Measurements from ENCODE around the gene PLTP. TPM values are rescaled to one million over a fixed set of nuclear protein-coding genes. Genes with fewer than 3 reads are reported as not detected.

PLTP gene
- total and polyA plus RNA-seq, 2 experiments from 2014 or later, result 108 to 160 TPM

GRCh38 chr20:45888681-45889080 is 23.3 kb downstream of the PLTP start (continued):
- no peak for TF ChIP-seq REST (IDR thresholded peaks at IDR 0.05; ENCODE audit: unreplicated experiment)

GRCh38 chr20:45887346-45887715 is 24.6 kb downstream of the PLTP start, which contains the start of gene SPATA25:
Gene SPATA25, minus strand, starts transcription at chr20:45887622. Its CDS starts 32 bp downstream, at chr20:45887590.
- Mint-ChIP-seq H3K4me3 (no peak within 1 kb of the TSS), H3K27me3 (ENCODE audit: insufficient read depth, low read depth, poor library complexity) (peaks cover 15% of the 10 kb centered on the region), H3K27ac (no peak within 1 kb of the TSS), H3K36me3 (ENCODE audit: low read depth) (peaks cover 24% of the 10 kb centered on the region), H3K4me1 (peaks cover 11% of the 10 kb centered on the region; the same call in 2 of the 3 replicates), H3K9me3 (peaks cover 3% of the 10 kb centered on the region; the same call in 1 of the 3 replicates)
- Histone ChIP-seq H3K27me3 (ENCODE audit: insufficient read depth) (no peaks in the 10 kb centered on the region), H3F3A (replicated peaks; ENCODE audit: low read depth) (no peaks in the 10 kb centered on the region), H3K27ac (ENCODE audit: low read depth) (no peak within 1 kb of the TSS), H3K36me3 (ENCODE audit: insufficient read depth) (peaks cover 3% of the 10 kb centered on the region; the same call in 1 of the 2 replicates), H2AFZ (no peak within 1 kb of the TSS), H3K4me1 (ENCODE audit: insufficient read depth) (peaks cover 3% of the 10 kb centered on the region; the same call in 1 of the 2 replicates), H3K79me2 (replicated peaks; ENCODE audit: insufficient read depth) (peaks cover 8% of the 10 kb centered on the region; the same call in 1 of the 2 replicates), H4K20me1 (replicated peaks; ENCODE audit: insufficient read depth) (peaks cover 6% of the 10 kb centered on the region), H3K9me2 (ENCODE audit: insufficient read depth) (no peaks in the 10 kb centered on the region), H3K4me3 (no peak within 1 kb of the TSS), H3K4me2 (no peak within 1 kb of the TSS)
- TF ChIP-seq STAT1 (IDR thresholded peaks at IDR 0.05; ENCODE audit: unreplicated experiment), result no peak
- no peak for DNase-seq (ENCODE audit: low spot score)
- ATAC-seq, result no peak

GRCh38 chr20:45886590-45887345 is 25.2 kb downstream of the PLTP start:
- Histone ChIP-seq H3K27me3 (ENCODE audit: insufficient read depth) (no peaks in the 10 kb centered on the region), H3K4me2 (no peak overlapping the region), H3K36me3 (ENCODE audit: insufficient read depth) (peaks cover 3% of the 10 kb centered on the region; the same call in 1 of the 2 replicates), H2AFZ (no peak overlapping the region), H3F3A (replicated peaks; ENCODE audit: low read depth) (no peaks in the 10 kb centered on the region), H3K79me2 (replicated peaks; ENCODE audit: insufficient read depth) (peaks cover 13% of the 10 kb centered on the region), H3K4me3 (no peak overlapping the region), H4K20me1 (replicated peaks; ENCODE audit: insufficient read depth) (peaks cover 11% of the 10 kb centered on the region), H3K27ac (ENCODE audit: low read depth) (no peak overlapping the region), H3K9me2 (ENCODE audit: insufficient read depth) (no peaks in the 10 kb centered on the region), H3K4me1 (ENCODE audit: insufficient read depth) (peaks cover 3% of the 10 kb centered on the region; the same call in 1 of the 2 replicates)
- Mint-ChIP-seq H3K4me3 (no peak overlapping the region), H3K27me3 (ENCODE audit: insufficient read depth, low read depth, poor library complexity) (peaks cover 12% of the 10 kb centered on the region), H3K27ac (no peak overlapping the region), H3K4me1 (peaks cover 10% of the 10 kb centered on the region; the same call in 2 of the 3 replicates), H3K9me3 (peaks cover 3% of the 10 kb centered on the region; the same call in 1 of the 3 replicates), H3K36me3 (ENCODE audit: low read depth) (peaks cover 22% of the 10 kb centered on the region)
- TF ChIP-seq CREB1 (CRISPR knock-in tag; IDR thresholded peaks at IDR 0.05; ENCODE audit: low read depth), result no peak
- TF ChIP-seq JUNB (IDR thresholded peaks at IDR 0.05; ENCODE audit: unreplicated experiment), result no peak
- no peak for TF ChIP-seq STAT1 (IDR thresholded peaks at IDR 0.05; ENCODE audit: unreplicated experiment)
- no peak for TF ChIP-seq EZH2phosphoT487 (IDR thresholded peaks at IDR 0.05; ENCODE audit: unreplicated experiment)
- no peak for TF ChIP-seq ZNF331 (CRISPR knock-in tag; IDR thresholded peaks at IDR 0.05; ENCODE audit: low read depth)
- TF ChIP-seq ETS1 (IDR thresholded peaks at IDR 0.05), result no peak
- no peak for DNase-seq (ENCODE audit: low spot score)
- ATAC-seq, result no peak
